Suprapubic skin (tissue), 4 donors: ENCODE data around the gene SIK2.

Source experiments
- POLR2A ChIP-seq, 2 donors: fragments of 450-650 bp; IDR thresholded peaks; one replicate each; pipeline ENCODE4 v1.6.1; 2017; ENCODE audit warnings: antibody characterized with exemption in 2 of 2, mild to moderate bottlenecking in 2 of 2, moderate library complexity in 2 of 2
- POLR2AphosphoS5 ChIP-seq, 3 donors: sonication (generic); formaldehyde crosslinking; IDR thresholded peaks; one replicate each; pipeline ENCODE4 v1.6.1; 2017; ENCODE audit warnings: antibody characterized with exemption in 3 of 3
- TF ChIP-seq, protein P1 (sequence below), 2 donors: fragments of 200-600 bp in 1 of 2; fragments of 450-650 bp in 1 of 2; sonication (generic) in 1 of 2; IDR thresholded peaks; one replicate each; pipeline ENCODE4 v1.5.1; 2016 to 2019; ENCODE audit warnings: antibody characterized with exemption in 2 of 2, mild to moderate bottlenecking in 1 of 2, moderate library complexity in 1 of 2

DNA sequence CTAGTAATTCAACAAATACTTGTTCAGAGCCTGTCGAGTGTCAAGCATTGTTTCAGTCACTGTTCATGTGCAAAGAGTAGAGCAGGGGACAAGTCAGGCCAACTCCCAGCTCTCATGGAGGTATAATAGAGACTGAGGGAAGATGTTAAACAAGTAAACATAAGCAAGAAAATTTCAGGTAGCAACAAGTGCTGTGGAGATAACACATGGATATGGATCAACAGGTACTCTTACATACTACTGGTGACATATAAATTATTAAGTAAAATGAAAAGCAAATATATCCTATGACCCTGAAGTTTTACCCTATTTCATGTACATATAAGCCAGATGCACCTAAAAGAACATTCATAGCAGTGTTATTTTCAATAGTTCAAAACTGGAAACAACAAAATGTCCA is 42.7 kb downstream of the SIK2 start:
- TF ChIP-seq, protein P1, sequence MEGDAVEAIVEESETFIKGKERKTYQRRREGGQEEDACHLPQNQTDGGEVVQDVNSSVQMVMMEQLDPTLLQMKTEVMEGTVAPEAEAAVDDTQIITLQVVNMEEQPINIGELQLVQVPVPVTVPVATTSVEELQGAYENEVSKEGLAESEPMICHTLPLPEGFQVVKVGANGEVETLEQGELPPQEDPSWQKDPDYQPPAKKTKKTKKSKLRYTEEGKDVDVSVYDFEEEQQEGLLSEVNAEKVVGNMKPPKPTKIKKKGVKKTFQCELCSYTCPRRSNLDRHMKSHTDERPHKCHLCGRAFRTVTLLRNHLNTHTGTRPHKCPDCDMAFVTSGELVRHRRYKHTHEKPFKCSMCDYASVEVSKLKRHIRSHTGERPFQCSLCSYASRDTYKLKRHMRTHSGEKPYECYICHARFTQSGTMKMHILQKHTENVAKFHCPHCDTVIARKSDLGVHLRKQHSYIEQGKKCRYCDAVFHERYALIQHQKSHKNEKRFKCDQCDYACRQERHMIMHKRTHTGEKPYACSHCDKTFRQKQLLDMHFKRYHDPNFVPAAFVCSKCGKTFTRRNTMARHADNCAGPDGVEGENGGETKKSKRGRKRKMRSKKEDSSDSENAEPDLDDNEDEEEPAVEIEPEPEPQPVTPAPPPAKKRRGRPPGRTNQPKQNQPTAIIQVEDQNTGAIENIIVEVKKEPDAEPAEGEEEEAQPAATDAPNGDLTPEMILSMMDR (IDR thresholded peaks at IDR 0.05), result no peak
- TF ChIP-seq POLR2A (IDR thresholded peaks at IDR 0.05) (no peak), POLR2AphosphoS5 (IDR thresholded peaks at IDR 0.05) (no peak)
